ENCODE results near the gene GDAP2.

Gene GDAP2

GRCh38 chr1:117836069-117836468, 93.4 kb downstream of the GDAP2 start:
- no peak for DNase-seq

DNA sequence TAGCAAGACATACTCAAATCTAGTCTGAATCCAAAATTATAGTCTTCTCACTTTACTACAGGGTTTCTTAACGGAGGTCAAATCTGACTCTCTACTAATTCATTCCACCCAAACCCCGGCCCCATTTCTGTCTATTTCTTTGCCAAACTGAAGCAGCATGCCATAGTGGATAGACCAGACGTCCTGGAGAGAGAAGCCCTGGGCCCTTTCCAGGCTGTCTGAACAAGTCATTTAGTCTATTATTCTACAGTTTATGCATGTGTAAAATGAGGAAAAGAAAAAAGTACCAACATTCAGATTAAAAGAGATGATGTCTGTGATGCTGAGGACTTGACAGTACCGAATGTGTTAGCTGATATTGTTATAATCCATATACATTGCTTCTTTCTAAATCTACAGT, 95.0 kb downstream of the GDAP2 start:
- DNase-seq = no peak

GRCh38 chr1:117832453-117832852, 97.0 kb downstream of the GDAP2 start:
- DNase-seq = no peak

- DNase-seq = no peak
Measured at GRCh38 chr1:117830222-117830621, 99.2 kb downstream of the GDAP2 start.

- no peak for DNase-seq
Measured at GRCh38 chr1:117828201-117828600, 101.2 kb downstream of the GDAP2 start.

- DNase-seq = no peak
Measured at GRCh38 chr1:117826540-117827078, 102.8 kb downstream of the GDAP2 start.

- DNase-seq = no peak
Measured at GRCh38 chr1:117826119-117826518, 103.3 kb downstream of the GDAP2 start.

DNA sequence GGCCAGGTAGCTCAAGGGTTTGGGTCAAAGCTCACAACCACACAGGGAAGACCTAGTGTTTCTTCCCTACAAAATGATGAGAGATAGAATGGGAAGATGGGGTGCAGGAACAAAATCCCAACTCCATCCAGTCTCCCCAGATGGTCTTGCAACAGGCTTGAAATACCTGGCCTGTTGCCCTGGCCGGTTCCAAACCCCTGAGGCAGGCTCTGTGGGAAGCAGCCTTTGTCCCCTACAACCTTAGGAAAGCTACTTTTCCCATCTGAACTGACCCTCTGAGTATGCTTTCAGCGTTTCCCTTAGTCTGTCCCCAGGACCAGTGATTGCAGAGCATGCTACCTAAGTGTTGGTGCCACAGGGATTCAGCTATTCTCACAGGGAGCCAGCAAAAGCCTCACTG, 104.0 kb downstream of the GDAP2 start:
- DNase-seq = no peak

- no peak for DNase-seq
Measured at GRCh38 chr1:117824616-117825015, 104.8 kb downstream of the GDAP2 start.

GRCh38 chr1:117821774-117822482, 107.5 kb downstream of the GDAP2 start:
- DNase-seq = no peak

- no peak for DNase-seq
Measured at GRCh38 chr1:117821382-117821755, 108.1 kb downstream of the GDAP2 start.

GRCh38 chr1:117820694-117821381, 108.6 kb downstream of the GDAP2 start:
- DNase-seq = no peak

DNA sequence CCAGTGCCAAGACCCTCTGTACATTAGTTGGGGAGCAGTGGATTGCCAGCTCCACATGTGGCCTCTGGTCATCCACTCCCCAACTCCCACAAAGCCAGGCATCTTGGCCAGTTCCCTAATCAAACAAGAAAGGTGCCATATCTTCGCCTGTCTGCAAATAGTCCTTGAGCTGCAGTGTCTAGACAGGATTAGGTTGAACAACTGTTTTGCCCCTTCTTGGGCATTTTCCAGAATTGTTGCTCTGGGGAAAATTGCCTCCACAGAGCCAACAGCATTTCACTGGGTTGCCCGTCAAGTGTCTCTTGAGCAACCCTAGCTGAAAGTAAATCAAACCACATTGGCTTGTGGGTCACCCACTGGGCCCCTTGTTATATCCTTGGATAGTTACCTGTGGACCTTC, 109.3 kb downstream of the GDAP2 start:
- no peak for DNase-seq

GRCh38 chr1:117819301-117819700, 110.1 kb downstream of the GDAP2 start:
- no peak for DNase-seq

DNA sequence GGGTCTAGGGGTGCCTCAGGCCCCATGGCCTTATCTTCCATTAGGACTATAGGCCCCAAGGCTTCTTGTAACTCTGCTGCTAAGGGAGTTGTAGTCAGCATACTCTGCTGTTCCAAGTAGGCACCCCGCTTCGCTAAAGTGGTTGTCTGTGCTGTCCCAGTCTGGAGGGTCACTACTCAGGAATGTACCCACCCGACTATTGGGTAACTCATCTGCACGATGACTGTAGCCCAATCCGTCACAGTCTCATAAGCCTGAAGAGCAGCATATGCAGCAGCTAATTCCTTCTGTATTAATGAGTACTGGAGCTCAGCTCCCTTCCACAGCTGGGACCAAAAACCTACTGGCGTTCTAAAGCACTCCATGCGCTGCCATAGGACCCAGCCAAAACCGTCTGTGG, 111.0 kb downstream of the GDAP2 start:
- no peak for DNase-seq

DNA sequence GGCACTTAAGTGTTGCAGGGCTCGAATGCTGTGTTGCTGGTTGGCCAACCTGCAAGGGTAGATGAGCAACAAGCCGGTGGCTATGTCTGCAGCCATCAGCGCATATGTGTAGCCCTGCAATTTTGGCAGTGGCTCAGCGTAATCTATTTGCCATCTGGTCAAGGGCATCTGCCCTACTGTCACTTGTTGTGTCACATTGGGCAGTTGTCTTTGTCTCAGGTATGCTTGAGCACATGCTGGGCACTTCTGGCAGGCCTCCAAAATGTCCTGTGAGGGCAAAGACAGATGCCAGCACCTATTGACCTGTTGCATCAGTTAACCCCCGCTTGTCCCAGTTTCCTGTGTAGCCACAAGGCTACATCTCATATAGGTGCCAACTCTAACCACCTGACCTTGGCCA, 111.8 kb downstream of the GDAP2 start:
- no peak for DNase-seq

GRCh38 chr1:117815926-117816325, 113.5 kb downstream of the GDAP2 start:
- no peak for DNase-seq

GRCh38 chr1:117814856-117815797, 114.3 kb downstream of the GDAP2 start:
- DNase-seq = no peak
